ENCODE measurements around the gene ARHGAP23.
"Not testable (repeated sequence)": the region's sequence is repeated elsewhere in the genome, so short reads cannot be mapped to it uniquely, and the experiment has no call there.

DNA sequence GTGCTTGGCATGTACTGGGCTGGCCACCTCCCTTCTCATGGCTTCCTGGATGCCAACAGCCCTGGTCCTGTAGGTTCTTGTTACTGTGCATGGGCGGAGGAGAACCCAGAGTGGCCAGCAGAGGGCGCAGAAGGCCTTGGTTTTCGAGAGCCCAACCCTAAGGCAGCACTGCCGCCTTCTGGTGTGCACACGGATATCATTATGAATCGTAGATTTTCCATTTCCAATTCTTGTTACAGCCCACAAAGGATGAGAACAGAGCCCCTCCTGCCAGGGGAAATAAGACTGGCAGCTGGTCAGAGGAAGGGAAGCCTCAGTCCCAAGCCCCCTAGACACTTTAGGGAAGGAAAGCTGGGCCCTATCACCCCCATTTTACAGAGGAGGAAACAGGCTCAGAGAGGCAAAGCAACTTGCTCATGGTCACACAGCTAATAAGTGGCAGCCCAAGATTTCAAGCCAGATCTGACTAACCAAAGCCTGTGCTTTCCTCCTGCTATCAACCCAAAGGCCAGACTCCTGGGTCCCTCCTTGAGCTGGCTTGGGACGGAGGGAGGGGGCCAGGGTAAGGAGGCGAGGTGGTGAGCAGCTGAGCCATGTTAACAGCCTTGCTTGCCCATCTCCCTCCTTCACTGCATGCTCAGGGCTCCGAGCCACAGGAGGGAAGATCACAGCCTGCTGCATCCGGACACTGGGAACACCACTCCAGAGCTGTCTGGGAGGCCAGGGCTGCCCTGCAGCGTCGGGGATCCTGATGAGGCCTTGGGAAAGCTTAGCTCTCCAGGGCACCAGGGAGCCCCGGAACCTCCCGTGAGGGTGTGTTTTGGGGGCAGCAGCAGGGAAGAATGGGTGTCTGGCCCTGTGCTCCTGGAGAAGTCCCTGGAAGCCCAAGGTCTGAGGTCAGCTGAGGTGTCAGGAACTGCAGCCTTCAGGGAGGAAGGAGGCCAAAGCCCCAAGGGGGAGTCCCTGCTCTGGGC lies 64.1 kb downstream of the ARHGAP23 start:
- TF ChIP-seq REST (IDR thresholded peaks at IDR 0.05; ENCODE audit: low read depth, low read length); KLF5 (IDR thresholded peaks at IDR 0.05; ENCODE audit: partially characterized antibody); SMAD1 (IDR thresholded peaks at IDR 0.05; ENCODE audit: low read depth, partially characterized antibody); SPI1 (IDR thresholded peaks at IDR 0.05; ENCODE audit: borderline replicate concordance, insufficient read depth, low read depth, low read length): not testable (repeated sequence)
- TF ChIP-seq, protein P1, sequence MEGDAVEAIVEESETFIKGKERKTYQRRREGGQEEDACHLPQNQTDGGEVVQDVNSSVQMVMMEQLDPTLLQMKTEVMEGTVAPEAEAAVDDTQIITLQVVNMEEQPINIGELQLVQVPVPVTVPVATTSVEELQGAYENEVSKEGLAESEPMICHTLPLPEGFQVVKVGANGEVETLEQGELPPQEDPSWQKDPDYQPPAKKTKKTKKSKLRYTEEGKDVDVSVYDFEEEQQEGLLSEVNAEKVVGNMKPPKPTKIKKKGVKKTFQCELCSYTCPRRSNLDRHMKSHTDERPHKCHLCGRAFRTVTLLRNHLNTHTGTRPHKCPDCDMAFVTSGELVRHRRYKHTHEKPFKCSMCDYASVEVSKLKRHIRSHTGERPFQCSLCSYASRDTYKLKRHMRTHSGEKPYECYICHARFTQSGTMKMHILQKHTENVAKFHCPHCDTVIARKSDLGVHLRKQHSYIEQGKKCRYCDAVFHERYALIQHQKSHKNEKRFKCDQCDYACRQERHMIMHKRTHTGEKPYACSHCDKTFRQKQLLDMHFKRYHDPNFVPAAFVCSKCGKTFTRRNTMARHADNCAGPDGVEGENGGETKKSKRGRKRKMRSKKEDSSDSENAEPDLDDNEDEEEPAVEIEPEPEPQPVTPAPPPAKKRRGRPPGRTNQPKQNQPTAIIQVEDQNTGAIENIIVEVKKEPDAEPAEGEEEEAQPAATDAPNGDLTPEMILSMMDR (IDR thresholded peaks at IDR 0.05 in 2 of 3, conservative IDR thresholded peaks at IDR 0.05 in 1 of 3; ENCODE audit: control insufficient read depth in 2 of 3, extremely low read depth in 1 of 3, insufficient read depth in 1 of 3, low read depth in 3 of 3, low read length in 3 of 3), result peak; percentile 72 to 82 (median 75)
